Femur (tissue), 1 donor: ENCODE data around the gene CD247.

Source experiments
- DNase-seq: peaks from one replicate; pipeline ENCODE4 v3.0.0-alpha.2; 2017

The CD247 gene

GRCh38 chr1:167457936-167458584 is 60.3 kb downstream of the CD247 start:
- DNase-seq: no peak

- no peak for DNase-seq
These were observed 61.4 kb downstream of the CD247 start for GRCh38 chr1:167456926-167457325.

GRCh38 chr1:167456524-167456923 is 61.8 kb downstream of the CD247 start:
- DNase-seq: no peak

GRCh38 chr1:167455786-167456446 is 62.4 kb downstream of the CD247 start:
- DNase-seq: peak; percentile 47

- peak; percentile 69 for DNase-seq
These were observed 63.2 kb downstream of the CD247 start for GRCh38 chr1:167454894-167455785.

- no peak for DNase-seq
These were observed 63.9 kb downstream of the CD247 start for GRCh38 chr1:167454304-167454893.

GRCh38 chr1:167453123-167453522 is 65.2 kb downstream of the CD247 start:
- no peak for DNase-seq

GRCh38 chr1:167452483-167452882 is 65.8 kb downstream of the CD247 start:
- no peak for DNase-seq

GRCh38 chr1:167450843-167451242 is 67.5 kb downstream of the CD247 start:
- no peak for DNase-seq

GRCh38 chr1:167447521-167448136 is 70.7 kb downstream of the CD247 start:
- peak; percentile 39 for DNase-seq

- no peak for DNase-seq
These were observed 71.4 kb downstream of the CD247 start for GRCh38 chr1:167446966-167447365.

- no peak for DNase-seq
These were observed 74.6 kb downstream of the CD247 start for GRCh38 chr1:167443757-167444156.

GRCh38 chr1:167442854-167443565 is 75.3 kb downstream of the CD247 start:
- no peak for DNase-seq

- peak; percentile 86 for DNase-seq
These were observed 76.0 kb downstream of the CD247 start for GRCh38 chr1:167442142-167442848.

GRCh38 chr1:167441222-167441621 is 77.1 kb downstream of the CD247 start:
- no peak for DNase-seq

- DNase-seq: no peak
These were observed 77.6 kb downstream of the CD247 start for GRCh38 chr1:167440776-167441175.

GRCh38 chr1:167440345-167440744 is 78.0 kb downstream of the CD247 start:
- DNase-seq: no peak

GRCh38 chr1:167439301-167439988 is 78.9 kb downstream of the CD247 start:
- peak; percentile 51 for DNase-seq

- DNase-seq: no peak
These were observed 79.9 kb downstream of the CD247 start for GRCh38 chr1:167438171-167439138.

GRCh38 chr1:167435484-167435883 is 82.8 kb downstream of the CD247 start:
- no peak for DNase-seq
